GM18861 (cell line): ENCODE measurements around the gene LRP1-AS.

Experiments used
- ATAC-seq: cut with Tn5 transposase; IDR thresholded peaks from one replicate; pipeline ENCODE4 v1.9.1; 2021; ENCODE audit not compliant: unreplicated experiment

LRP1-AS gene

DNA sequence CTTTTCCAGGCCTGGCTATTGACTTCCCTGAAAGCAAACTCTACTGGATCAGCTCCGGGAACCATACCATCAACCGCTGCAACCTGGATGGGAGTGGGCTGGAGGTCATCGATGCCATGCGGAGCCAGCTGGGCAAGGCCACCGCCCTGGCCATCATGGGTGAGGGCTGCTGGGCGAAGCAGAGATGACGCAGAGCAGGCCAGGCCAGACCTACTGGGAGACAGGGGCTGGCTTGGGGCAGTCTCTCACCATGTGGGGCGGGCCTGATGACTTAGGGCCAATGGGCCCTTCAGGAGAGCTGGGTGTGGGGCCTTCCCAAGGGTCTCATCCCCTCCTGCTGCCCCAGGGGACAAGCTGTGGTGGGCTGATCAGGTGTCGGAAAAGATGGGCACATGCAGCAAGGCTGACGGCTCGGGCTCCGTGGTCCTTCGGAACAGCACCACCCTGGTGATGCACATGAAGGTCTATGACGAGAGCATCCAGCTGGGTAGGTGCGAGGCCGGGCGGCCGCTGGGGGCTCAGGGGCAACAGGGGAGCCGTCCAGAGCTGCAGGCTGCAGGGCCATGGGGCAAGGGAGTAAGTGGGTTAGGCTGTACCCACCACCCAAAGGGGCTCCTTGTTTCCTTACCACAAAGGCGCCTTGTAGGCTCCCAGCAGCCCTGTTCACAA, 33.0 kb upstream of the LRP1-AS start:
- ATAC-seq, result no peak

DNA sequence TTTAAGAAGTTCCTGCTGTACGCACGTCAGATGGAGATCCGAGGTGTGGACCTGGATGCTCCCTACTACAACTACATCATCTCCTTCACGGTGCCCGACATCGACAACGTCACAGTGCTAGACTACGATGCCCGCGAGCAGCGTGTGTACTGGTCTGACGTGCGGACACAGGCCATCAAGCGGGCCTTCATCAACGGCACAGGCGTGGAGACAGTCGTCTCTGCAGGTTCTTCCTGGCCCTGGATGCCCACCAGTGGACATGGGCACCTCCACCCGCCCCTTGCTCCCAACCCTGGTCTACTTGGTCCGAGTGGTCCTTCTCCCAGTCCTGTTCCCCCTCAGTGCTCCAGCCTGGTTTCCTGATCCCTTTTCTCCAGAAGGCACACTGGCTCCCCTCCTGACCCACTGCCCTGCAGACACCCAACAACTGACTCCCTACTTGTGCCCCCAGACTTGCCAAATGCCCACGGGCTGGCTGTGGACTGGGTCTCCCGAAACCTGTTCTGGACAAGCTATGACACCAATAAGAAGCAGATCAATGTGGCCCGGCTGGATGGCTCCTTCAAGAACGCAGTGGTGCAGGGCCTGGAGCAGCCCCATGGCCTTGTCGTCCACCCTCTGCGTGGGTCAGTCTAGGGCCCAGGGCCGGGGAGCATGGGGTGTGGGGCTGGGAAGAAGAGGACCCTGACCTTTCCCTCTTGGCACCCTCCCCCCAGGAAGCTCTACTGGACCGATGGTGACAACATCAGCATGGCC, 32.1 kb upstream of the LRP1-AS start:
- ATAC-seq, result no peak

DNA sequence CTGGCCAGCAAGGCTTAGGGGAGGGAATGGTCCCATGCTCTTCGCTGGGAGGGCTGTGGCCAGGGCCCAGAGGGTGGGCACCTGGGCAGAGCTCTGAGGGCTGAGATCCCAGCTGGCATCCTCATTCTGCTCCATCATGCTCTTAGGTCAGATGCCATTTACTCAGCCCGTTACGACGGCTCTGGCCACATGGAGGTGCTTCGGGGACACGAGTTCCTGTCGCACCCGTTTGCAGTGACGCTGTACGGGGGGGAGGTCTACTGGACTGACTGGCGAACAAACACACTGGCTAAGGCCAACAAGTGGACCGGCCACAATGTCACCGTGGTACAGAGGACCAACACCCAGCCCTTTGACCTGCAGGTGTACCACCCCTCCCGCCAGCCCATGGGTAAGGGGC, 30.8 kb upstream of the LRP1-AS start:
- ATAC-seq, result no peak

DNA sequence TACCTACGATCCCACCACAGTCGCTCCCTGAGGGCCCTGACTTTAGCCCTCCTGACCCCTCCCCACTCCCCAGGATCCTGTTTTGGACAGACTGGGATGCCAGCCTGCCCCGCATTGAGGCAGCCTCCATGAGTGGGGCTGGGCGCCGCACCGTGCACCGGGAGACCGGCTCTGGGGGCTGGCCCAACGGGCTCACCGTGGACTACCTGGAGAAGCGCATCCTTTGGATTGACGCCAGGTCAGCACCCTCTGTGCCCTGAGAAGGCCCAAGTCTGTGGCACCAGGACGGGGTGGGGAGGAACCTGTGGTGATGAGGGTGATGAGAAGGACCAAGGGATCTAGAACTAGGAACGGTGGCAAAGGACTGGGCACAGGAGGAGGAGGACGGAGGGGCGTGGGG, 29.9 kb upstream of the LRP1-AS start:
- ATAC-seq, result no peak

- ATAC-seq, result no peak
Measured at GRCh38 chr12:57176846-57177245, 29.4 kb upstream of the LRP1-AS start.

GRCh38 chr12:57176139-57176477, 28.7 kb upstream of the LRP1-AS start:
- ATAC-seq, result no peak

GRCh38 chr12:57175428-57176138, 28.2 kb upstream of the LRP1-AS start:
- no peak for ATAC-seq

DNA sequence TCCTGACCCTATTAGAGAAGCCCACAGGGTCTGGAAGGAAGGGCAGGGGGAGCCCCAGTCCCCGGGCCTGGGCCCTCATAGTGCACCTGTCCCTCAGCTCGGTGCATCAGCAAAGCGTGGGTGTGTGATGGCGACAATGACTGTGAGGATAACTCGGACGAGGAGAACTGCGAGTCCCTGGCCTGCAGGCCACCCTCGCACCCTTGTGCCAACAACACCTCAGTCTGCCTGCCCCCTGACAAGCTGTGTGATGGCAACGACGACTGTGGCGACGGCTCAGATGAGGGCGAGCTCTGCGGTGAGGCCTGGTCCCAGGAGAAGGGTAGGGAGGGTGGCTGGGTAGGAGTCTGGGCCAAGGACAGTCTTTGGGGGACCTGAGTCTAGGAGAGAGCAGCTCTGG, 26.3 kb upstream of the LRP1-AS start:
- ATAC-seq, result no peak

DNA sequence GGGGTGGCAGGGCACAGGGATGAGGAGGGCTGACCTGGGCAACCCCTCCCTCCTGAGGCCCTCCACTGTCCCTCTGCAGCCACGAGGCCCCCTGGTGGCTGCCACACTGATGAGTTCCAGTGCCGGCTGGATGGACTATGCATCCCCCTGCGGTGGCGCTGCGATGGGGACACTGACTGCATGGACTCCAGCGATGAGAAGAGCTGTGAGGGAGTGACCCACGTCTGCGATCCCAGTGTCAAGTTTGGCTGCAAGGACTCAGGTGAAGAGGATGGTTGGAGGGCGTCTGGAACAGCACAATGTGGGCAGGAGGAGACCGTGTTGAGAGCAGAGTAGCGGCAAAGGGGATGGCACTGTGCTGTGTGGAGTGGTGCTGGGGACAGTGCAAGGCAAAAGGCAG, 25.7 kb upstream of the LRP1-AS start:
- ATAC-seq, result no peak

DNA sequence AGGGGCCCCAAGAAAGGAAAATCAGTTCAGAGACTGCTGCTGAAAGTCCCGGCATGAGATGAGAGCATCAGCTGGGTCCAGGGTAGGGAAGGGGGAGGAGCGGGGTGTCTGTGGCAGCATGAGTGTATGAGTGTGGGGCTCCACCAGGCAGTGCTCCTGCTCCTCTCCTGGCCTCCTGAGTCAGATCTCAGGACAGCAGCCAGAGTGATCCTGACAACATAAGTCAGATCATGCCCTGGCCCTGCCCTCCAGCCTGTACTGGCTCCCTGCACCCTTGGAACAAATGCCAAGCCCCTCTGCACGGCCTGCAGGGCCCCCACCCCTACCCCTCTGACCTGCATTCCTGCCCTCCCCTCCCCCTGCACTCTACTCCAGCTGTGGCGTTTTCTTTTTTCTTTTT, 24.2 kb upstream of the LRP1-AS start:
- no peak for ATAC-seq

DNA sequence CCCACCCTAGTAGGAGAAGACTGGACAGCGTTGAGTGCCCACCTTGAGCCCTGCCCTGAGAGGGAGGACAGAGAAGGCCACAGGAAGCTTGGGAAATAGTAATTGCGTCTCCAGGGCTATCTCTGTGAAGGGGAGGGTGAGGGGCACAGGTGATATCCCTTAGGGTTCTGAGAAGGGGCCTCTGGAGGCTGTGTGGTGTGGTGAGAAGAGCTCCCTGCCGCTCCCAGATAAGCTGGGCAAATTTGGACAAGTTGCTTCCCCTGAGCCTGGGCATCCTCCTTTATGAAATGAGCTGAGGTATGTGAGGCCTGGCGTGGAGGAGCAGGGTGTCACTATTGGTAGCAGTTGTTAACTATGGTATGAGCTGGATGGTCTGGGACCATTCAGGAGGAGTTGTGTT, 23.5 kb upstream of the LRP1-AS start:
- ATAC-seq, result no peak

DNA sequence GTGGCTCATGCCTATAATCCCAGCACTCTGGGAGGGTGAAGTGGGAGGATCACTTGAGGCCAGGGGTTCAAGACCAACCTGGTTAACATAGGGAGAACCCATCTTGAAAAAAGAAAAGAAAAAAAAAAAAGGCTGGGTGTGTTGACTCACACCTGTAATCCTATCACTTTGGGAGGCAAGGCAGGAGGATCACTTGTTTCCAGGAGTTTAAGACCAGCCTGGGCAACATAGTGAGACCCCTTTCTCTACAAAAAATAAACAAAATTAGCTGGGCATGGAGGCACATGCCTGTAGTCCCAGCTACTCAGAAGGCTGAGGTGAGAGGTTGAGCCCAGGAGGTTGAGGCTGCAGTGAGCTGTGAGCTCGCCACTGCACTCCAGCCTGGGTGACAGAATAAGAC, 23.0 kb upstream of the LRP1-AS start:
- ATAC-seq, result no peak

- ATAC-seq, result no peak
Measured at GRCh38 chr12:57169969-57170368, 22.6 kb upstream of the LRP1-AS start.

- no peak for ATAC-seq
Measured at GRCh38 chr12:57169046-57169795, 21.8 kb upstream of the LRP1-AS start.

DNA sequence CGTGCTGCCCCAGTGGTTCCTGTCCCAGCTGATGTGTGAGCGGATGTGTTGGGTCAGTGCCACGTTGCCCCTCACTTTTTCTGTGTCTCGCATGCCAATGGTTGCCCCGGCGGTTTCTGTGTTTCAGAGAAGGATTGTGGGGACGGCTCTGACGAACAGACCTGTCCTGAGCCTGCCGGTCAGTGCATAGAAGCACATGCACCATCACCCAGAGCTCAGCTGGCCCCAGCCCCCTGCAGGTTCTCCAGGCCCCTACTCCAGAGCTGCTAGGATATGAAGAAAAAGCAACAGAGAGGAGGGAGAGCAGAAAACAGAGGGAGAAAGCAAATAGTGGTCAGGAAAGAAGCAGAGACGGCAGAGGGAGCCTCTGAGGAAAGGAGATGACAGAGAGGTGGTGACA, 20.6 kb upstream of the LRP1-AS start:
- no peak for ATAC-seq

DNA sequence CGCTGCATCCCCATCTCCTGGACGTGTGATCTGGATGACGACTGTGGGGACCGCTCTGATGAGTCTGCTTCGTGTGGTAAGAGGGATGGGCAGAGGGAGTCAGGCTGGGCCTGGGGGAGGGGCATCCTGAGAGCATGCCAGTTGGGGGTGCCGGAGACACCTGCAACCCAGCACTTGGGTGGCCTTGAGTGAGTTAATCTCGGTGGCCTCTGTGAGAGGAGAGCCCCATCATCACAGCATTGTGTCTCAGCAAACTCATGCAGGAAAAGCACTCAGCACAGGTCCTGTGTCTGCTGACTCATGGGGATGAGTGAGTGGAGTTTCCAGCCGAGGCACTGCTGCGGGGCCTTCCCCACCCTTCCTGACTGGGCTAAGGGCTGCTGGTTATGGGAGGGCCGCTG, 19.6 kb upstream of the LRP1-AS start:
- ATAC-seq, result no peak

DNA sequence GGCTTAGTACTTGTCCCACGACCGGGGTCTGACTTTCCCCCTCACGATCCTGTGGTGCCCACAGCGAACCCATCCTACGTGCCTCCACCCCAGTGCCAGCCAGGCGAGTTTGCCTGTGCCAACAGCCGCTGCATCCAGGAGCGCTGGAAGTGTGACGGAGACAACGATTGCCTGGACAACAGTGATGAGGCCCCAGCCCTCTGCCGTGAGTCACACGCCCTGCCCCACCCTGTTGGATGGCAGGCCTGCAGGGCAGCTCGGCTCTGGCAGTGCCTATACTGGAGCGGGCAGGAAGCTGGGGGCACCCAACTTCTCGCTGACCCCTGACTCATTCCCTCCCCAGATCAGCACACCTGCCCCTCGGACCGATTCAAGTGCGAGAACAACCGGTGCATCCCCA, 18.3 kb upstream of the LRP1-AS start:
- no peak for ATAC-seq

GRCh38 chr12:57164966-57165625, 17.7 kb upstream of the LRP1-AS start:
- ATAC-seq, result no peak

DNA sequence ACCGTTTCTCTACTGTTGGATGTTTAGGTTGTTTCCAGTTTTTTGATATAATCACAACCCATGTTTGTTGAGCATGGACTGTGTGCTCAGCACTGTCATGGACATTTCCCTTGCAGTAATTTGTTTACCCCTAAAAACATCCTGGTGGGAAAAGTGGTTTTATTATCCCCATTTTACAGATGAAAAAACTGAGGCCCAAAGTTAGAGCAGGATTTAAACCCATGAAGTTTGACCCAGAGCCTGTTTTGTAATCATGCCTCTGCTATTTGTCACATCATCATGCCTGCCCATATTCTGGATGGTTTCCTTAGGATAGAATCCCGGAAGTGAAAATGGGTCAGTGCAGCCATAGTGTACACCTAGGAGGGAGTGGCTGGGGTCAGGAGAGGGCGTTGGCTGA, 17.0 kb upstream of the LRP1-AS start:
- ATAC-seq, result no peak

DNA sequence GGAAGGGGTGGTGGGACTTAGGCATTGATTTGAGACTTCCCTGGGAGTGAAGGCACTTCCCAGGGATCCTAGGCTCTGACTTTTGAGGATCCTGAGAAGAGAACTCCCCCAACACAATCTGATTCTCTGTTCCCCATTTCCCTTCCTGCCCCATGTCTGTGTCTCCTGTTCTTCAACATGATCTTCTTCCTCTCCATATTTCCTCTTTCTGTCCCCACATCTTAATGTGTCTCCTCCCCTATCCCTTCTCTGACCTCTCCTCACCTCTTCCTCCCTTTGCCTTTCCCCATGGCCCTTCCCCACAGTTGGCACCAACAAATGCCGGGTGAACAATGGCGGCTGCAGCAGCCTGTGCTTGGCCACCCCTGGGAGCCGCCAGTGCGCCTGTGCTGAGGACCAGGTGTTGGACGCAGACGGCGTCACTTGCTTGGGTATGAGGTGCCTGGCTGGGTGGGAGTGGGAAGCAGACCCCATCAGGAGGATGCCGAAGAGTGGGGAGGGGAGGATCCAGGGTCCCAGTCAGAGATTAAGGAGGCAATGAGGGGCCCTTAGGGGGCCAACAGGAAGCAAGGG, 15.2 kb upstream of the LRP1-AS start:
- no peak for ATAC-seq

GRCh38 chr12:57161491-57161890, 14.1 kb upstream of the LRP1-AS start:
- ATAC-seq, result no peak
